SKM-1 (cell line): ENCODE data around the gene DISP1.

Experiments used
- DNase-seq: peaks from one replicate; lab custom pipeline; 2025; ENCODE audit not compliant: unreplicated experiment; lab: John Stamatoyannopoulos, UW

Gene DISP1, protein sequence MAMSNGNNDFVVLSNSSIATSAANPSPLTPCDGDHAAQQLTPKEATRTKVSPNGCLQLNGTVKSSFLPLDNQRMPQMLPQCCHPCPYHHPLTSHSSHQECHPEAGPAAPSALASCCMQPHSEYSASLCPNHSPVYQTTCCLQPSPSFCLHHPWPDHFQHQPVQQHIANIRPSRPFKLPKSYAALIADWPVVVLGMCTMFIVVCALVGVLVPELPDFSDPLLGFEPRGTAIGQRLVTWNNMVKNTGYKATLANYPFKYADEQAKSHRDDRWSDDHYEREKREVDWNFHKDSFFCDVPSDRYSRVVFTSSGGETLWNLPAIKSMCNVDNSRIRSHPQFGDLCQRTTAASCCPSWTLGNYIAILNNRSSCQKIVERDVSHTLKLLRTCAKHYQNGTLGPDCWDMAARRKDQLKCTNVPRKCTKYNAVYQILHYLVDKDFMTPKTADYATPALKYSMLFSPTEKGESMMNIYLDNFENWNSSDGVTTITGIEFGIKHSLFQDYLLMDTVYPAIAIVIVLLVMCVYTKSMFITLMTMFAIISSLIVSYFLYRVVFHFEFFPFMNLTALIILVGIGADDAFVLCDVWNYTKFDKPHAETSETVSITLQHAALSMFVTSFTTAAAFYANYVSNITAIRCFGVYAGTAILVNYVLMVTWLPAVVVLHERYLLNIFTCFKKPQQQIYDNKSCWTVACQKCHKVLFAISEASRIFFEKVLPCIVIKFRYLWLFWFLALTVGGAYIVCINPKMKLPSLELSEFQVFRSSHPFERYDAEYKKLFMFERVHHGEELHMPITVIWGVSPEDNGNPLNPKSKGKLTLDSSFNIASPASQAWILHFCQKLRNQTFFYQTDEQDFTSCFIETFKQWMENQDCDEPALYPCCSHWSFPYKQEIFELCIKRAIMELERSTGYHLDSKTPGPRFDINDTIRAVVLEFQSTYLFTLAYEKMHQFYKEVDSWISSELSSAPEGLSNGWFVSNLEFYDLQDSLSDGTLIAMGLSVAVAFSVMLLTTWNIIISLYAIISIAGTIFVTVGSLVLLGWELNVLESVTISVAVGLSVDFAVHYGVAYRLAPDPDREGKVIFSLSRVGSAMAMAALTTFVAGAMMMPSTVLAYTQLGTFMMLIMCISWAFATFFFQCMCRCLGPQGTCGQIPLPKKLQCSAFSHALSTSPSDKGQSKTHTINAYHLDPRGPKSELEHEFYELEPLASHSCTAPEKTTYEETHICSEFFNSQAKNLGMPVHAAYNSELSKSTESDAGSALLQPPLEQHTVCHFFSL (N-terminal part only)

DNA sequence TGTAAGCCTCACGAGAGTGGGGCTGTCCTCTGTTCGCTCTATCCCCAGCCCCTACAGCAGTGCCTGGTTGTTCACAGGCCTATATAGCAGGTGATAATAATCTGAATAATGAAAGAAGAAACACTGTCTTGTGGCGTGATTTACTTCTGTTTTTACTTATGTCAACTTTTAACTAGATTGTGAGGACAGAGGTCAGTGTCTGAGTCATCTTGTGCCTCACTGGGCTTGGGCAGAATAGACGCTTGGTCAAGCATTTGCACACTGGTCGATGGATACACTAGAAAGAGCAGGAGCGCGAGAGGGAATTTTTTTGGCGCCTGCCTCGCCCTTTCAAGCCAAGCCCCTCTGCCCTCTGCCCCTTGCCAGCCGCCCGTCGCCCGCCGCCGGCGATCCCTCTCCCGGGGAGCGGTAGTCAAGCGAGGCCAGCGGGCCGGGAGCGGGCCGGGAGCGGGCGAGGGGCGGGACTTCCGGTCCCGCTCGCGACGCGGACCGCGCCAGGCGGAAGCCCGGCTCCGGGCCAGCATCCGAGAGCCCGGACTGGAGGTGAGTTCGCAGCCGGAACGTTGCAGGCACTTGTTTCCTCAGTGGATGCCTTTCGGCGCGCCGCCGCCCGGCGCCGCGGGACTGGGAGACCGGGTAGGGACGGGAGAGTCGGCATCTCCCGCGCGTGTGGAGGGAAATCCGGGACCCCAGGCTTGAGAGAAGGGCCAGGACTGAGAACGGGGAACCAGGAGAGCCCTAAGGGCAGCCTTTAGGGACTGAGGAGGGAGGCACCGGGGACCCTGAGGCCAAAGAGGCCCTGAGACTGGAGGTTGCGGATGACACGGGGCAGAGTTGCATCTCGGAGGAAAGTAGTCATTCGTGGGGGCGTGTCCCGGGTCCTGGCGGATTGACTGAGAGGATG is at the start of gene DISP1:
Gene DISP1, plus strand, starts transcription at position 504 of the 904 bp plus-strand sequence. CDS start 127,785 bp downstream, outside the sequence.
- peak; percentile 83 for DNase-seq

DNA sequence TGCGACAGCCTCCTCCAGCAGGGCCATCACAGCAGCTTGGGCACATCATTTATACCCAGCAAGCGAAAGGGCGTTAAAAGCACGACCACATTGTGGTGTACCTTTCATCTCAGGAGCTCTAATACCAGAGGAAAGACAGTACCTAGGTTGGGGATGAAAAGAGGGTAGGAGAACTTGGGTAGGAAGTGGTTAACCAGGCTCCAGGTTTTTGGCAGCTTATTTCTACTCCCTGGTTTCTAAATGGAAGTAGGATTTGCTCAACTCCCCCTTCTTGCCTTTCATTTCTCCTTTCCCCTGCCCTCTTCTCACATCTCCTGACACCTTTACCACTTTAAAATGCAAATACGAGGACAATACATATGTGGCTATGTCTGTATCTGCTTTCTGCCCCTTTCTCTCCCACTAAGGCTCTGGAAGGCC is 47.7 kb upstream of the DISP1 start:
- DNase-seq: no peak

DNA sequence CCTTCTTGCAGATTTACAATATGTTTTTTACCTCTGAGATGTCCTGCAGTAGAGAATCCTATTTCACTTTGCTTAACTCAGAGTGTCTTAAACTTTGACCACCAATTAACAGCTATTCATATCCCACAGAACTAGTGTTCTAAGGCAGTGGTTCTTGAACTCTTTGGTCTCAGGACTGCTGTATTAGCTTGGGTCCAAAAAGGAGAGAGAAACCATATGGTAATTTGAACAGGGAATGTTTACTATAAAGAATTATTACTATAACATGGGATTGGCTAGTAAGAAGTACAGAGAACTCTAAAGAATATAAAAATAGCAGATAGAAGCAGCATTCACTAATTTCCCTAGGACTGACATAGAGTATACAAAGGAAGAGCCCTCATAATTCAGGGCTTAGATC is 46.2 kb upstream of the DISP1 start:
- no peak for DNase-seq

DNA sequence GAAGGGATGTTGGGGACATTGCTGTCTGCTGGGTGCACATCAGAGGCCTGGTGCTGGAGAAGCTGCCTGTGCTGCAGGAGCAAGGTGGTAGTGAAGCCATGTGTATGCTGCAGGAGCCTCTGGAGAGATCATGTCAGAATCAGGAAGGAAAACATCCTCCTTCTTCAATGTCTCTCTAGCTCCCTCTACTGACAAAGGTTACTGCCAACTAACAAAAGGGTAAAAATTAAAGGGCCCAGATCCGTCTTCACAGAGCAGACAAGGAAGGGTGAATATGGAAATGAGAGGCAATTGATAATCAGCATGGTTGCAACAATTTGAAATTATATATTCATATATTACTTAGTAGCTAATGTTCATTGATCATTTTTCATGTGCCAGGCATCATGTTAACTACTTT is 45.7 kb upstream of the DISP1 start:
- DNase-seq: no peak

DNA sequence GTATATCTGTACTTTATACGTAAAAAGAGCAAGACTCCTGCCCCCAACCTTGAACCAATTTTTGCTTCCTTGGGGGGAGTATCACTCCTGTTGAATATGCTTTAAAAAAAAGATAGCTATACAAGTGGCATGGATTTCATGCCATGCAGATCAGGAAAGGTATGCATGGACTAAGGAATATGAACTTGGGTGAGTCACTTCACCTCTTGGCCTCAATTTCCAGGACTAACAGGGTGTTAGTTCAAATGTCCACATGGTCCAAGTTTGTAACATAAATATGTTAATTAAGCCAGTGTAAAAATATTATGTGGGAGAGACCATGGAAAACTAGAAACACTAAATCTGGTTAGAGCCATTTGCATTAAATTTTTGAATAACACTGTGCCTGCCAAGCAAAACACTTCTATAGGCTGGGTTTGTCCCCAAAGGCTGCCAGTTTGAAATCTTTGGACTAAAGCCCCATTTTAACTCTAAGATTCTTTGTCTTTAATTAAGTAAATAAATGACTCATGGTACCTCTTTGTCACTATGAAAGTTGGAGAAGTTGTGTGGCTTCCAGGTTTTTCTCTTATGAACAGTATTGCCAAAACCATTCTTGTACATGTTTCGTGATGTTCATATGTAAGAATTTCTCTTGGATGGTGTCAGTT is 44.7 kb upstream of the DISP1 start:
- DNase-seq: no peak

DNA sequence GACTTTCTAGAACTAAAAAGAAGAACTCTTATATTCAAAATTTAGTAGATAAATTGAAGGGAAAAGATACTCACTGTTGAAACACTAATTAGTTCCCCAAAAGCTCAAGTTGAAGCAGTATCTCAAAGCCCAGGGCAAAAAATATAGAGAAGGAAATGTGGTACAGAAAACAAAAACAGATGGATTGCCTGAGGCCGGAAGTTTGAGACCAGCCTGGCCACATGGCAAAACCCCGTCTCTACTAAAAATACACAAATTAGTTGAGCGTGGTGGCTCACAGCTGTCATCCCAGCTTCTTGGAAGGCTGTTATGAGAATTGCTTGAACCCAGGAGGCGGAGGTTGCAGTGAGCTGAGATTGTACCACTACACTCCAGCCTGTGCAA is 41.9 kb upstream of the DISP1 start:
- peak; percentile 91 for DNase-seq

DNA sequence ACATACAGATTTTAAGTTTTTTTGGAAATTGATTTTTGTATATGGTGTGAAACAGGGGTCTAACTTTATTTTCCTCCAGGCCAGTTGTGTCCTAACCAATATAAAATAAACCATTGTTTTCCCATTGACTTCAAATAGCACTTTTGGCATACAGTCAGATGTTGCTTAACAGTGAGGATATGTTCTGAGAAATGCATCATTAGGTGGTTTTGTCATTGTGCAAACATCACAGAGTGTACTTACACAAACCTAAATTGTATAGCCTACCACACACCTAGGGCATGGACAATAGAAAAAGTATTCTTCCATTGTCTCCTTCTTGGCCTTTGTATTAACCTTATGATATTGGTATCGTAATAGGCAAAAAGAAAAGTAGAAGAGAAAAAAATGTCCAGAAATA is 37.4 kb upstream of the DISP1 start:
- no peak for DNase-seq

DNA sequence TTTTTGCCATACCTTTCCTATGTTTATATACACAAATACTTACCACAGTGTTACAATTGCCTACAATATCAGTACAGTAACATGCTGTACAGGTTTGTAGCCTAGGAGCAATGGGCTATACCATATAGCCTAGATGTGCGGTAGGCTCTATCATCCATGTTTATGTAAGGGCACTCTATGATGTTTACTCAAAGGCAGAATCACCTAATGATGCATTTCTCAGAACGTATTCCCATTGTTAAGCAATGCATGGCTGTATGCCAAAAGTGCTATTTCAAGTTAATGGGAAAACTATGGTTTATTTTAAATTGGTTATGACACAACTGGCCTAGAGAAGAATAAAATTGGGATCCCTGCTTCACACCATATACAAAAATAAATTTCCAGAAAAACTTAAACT is 36.9 kb upstream of the DISP1 start:
- DNase-seq: no peak

DNA sequence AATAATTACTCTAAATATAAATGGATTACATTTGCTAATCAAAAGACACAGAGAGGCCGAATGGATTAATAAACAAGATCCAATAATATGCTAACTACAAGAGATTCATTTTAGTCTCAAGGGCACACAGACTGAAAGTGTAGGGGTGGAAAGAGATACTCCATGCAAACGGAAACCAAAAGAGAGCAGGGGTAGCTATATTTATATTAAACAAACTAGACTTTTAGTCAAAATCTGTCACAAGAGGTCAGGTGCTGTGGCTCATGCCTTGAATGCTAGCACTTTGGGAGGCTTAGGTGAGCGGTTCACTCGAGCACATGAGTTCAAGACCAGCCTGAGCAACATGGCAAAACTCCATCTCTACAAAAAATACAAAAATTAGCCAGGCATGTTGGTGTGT is 33.6 kb upstream of the DISP1 start:
- no peak for DNase-seq

DNA sequence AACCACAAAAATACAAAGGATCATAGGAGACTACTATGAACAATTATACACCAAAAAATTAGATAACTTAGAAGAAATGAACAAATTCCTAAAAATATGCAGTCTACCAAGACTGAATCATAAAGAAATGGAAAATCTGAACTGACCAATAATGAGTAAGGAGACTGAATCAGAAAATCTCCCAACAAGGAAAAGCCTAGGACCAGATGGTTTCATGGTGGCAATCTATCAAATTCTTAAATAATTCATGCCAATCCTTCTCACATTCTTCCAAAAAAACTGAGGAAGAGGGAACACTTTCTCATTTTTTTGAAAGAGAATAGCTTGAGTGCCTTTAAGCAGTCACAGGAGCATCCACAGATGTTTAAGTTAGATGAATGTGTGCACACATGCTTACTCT is 31.8 kb upstream of the DISP1 start:
- DNase-seq: no peak

DNA sequence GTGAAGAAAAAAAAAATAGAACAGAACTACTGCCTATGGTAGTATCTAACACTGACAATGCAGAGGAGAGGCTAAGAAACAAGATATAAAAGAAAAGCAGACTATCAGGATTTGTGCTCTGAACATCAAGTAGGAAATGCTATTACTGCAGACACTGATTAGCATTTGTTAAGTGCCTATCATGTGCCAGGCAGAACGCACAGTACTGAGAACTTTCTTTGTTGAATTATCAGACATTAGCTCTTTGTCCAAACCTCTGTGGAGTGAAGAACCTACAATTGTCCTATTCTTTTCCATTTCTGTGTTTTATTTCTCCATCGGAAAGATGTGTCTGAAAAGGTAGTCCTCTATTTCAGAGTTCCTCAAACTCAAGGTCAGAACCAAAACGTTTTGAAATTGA is 30.5 kb upstream of the DISP1 start:
- no peak for DNase-seq

DNA sequence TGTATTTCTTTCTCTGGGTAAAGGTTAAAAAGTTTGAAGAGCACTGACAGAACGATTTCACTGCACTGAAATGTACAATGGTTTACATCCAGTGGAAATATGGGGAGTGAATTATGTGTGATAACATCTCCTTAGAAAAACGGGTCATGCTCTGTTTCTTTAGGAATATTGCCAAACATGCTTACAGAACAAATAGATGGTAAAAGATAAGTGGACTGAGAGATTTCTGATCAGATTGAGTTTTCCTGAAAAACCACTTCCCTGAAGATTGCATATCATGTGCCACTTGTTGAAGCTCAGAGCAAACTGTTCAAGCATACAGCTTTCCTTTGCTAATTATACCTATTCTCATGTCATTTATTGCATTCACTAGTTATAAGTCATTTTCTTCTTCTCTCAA is 29.9 kb upstream of the DISP1 start:
- DNase-seq: no peak

DNA sequence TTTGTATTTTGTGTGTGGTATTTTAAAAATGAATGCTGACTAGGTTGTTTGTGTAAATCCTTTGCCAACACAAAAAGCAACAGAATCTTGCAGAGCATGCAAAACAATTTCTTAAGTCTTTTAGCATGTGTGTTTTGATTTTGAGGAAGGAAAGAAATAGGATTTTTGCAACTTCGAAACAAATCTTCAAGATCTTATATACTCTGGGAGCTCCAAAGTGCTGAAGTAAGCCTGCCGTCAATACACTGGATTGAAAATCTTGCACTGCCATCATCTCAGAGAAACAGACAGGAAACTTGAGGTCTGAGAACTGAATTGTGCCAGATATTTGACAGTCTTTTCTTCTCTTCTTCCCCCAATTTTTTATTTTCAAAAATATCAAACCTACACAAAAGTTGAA is 29.3 kb upstream of the DISP1 start:
- DNase-seq: no peak

DNA sequence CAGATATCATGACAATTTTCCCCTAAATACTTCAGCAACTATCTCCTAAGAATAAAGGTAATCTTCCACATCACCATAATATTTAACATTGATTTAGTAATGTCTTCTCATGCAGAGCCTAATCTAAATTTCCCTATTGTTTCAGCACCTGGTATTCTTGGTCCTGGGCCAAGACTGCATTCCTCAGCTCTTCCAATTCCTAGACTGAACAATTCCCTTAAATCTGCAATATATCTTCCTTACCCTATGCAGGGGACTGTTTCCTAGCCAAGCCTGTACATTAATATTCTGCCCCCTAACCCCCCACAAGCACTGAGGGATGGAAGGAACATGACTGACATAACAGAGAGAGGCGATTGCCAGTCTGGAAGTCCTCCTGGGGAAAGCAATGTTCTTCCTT is 28.7 kb upstream of the DISP1 start:
- DNase-seq: no peak

DNA sequence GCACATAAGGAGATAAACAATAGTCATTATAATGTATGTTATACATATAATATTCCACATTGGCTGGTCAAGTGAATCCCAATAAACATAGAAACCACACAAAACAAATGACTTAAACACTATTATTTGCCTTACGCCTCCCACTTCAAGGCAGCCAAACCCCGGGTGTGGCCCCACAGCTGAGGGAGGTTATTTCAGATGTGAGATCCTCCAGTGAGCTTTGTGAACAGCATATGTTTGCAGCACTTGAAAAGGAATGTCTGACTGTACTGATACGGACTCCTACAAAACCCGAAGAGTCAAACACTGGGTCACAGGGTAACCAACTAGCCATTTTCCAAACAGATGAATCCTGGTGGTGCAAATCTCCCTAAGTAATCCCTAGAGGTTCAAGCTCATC is 27.1 kb upstream of the DISP1 start:
- DNase-seq: no peak

DNA sequence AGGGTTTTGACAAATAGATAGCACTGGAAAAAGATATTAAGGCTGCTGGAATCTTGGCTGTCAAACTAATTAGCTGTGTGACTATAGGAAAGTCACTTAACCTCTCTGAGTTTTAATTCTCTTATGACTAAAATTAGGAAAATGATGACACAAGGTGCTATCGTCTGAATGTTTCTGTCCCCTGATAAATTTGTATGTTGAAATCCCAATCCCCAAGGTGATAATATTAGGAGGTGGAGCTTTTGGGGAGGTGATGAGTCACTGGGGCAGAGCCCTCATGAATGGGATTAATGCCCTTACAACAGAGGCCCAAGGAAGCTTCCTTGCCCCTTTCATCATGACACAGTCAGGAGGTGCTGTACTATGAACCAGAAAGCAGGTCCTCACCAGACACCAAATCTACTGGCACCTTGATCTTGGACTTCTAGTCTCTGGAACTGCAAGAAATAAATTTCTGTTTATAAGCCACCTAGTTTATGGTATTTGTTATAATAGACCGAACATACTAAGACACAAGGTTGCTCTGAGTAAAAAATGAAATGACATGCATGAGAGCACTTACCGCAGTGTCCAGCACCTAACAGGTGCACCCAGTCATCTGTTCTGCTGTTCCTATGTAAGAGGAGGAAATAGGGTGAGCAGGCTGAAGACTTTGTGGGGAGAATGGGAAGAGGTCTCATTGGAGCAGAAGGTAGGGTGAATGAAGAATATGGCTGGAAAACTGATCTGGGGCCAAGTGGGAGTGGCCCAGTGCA is 26.3 kb upstream of the DISP1 start:
- no peak for DNase-seq

DNA sequence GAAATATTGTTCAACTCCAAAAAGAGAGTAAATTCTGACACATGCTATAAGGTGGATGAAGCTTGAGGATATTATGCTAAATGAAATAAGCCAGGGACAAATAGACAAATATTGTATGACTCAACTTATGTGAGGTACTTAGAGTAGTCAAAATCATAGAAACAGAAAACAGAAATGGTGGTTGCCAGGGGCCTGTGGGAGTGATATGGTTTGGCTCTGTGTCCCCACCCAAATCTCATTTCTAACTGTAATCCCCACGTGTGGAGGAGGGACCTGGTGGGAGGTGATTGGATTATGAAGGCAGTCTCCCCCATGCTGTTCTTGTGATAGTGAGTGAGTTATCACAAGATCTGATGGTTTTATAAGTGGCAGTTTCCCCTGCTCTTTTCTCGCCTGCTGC is 24.7 kb upstream of the DISP1 start:
- no peak for DNase-seq

DNA sequence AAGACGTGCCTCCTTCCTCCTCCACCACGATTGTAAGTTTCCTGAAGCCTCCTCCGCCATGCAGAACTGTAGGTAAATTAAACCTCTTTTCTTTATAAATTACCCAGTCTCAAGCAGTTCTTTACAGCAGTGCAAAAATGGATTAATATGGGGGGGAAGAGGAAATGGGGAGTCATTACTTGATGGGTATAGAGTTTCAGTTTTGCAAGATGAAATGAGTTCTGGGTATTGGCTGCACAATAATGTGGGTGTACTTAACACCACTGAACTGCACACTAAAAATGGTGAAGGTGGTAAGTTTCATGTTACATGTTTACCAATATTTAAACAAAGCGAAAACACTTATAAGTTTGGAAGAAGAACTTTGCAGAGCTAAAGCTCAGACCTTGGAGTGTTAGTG is 24.3 kb upstream of the DISP1 start:
- DNase-seq: no peak

DNA sequence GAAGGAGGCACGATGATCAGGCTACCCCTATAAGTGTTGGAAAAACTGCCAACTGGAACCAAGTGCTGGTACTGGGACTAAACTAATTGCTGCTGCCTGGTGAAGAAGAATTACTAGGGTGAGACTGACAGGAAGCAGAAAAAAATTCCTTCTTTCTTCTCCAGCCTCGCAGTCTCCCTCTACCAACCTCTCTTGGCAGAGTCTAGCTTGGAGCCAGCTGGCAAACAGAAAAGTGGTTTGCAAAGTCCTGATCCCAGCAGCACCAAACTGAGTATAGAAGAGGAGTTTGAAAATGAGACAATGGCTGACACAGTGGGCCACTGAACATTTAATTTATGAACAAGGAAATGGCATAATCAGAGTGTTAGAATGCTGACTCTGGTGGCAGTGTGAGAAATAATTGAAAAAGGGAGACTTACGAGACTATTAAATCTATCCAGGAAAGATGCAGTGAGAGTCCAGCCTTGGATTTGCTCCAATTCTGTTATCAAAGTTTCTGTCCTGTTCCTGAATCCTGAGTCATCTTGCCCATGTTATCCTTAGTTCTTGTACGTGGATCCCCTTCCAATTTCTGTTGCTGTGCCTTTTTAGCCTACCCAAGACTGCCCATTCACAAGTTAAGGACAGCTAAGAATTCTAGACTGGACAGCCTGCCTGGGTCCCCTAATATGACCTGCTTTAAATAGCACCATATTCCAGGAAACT is 23.7 kb upstream of the DISP1 start:
- no peak for DNase-seq
